H1 (cell line): ENCODE results near the gene NPY2R. TPM values are rescaled to one million over a fixed set of nuclear protein-coding genes. Genes with fewer than 3 reads are reported as not detected.

Source experiments
- CTCF ChIA-PET: fragments of 300-600 bp; sonication (Branson Sonifier 250); formaldehyde crosslinking; loops from one replicate; lab custom pipeline; 2021; ENCODE audit not compliant: partially characterized antibody; lab: Charles Lee
- POLR2A ChIA-PET: fragments of 300-600 bp; sonication (Branson Sonifier 250); formaldehyde crosslinking; loops from one replicate; lab custom pipeline; 2021; ENCODE audit warnings: inconsistent platforms; ENCODE audit not compliant: partially characterized antibody; lab: Charles Lee
- DNase-seq, 2 experiments: peaks; one replicate each; pipeline versions ENCODE4 v3.0.0 to v3.0.0-alpha.2; 2010 to 2022; ENCODE audit warnings: low spot score in 2 of 2, low read depth in 1 of 2, mixed read lengths in 1 of 2
- FAIRE-seq: peaks from 2 replicates; lab custom pipeline; 2011; peaks lifted over from hg19 to GRCh38; lab: Jason Lieb, UNC
- H2AFZ ChIP-seq: 2 replicates; pipeline ENCODE4 v1.8.1; 2012; ENCODE audit warnings: low read length, inconsistent platforms
- H2AK5ac ChIP-seq: 2 replicates; pipeline ENCODE4 v1.6.1; 2013; ENCODE audit warnings: low read depth, low read length
- H2BK120ac ChIP-seq: replicated peaks from 2 replicates; pipeline ENCODE3; 2013; ENCODE audit warnings: low read depth, low read length, inconsistent platforms
- H2BK12ac ChIP-seq: 2 replicates; pipeline ENCODE4 v1.6.1; 2013; ENCODE audit warnings: low read depth, low read length
- H2BK15ac ChIP-seq: 2 replicates; pipeline ENCODE4 v1.6.1; 2013; ENCODE audit warnings: low read length
- H2BK20ac ChIP-seq: 2 replicates; pipeline ENCODE4 v1.6.1; 2013; ENCODE audit warnings: low read length
- H2BK5ac ChIP-seq: 2 replicates; pipeline ENCODE4 v1.6.1; 2013; ENCODE audit warnings: low read depth, low read length
- H3K14ac ChIP-seq: 2 replicates; pipeline ENCODE4 v1.6.1; 2013; ENCODE audit warnings: inconsistent platforms; ENCODE audit not compliant: insufficient read length
- H3K18ac ChIP-seq: 2 replicates; pipeline ENCODE4 v1.6.1; 2013; ENCODE audit warnings: low read length; ENCODE audit errors: extremely low read depth
- H3K23ac ChIP-seq: 2 replicates; pipeline ENCODE4 v1.6.1; 2013; ENCODE audit warnings: inconsistent platforms; ENCODE audit not compliant: insufficient read length
- H3K23me2 ChIP-seq: 2 replicates; pipeline ENCODE4 v1.6.1; 2013; ENCODE audit warnings: low read depth, low read length
- H3K27ac ChIP-seq: 2 replicates; pipeline ENCODE4 v1.6.1; 2011; ENCODE audit warnings: low read depth, low read length, inconsistent platforms
- H3K27me3 ChIP-seq, 4 experiments: replicated peaks in 1 of 4; 1 replicate in 1 of 4; 2 replicates in 3 of 4; pipeline versions ENCODE4 v1.6.1 to v1.8.1; 2011 to 2013; ENCODE audit warnings: low read length in 3 of 4, mild to moderate bottlenecking in 3 of 4, inconsistent platforms in 2 of 4, mixed read lengths in 2 of 4, moderate library complexity in 1 of 4; ENCODE audit not compliant: control insufficient read depth in 3 of 4, insufficient read depth in 3 of 4; ENCODE audit errors: extremely low read depth in 1 of 4
- H3K36me3 ChIP-seq, 4 experiments: 2 replicates each; pipeline versions ENCODE4 v1.6.1 to v1.8.1; 2011 to 2013; ENCODE audit warnings: mild to moderate bottlenecking in 4 of 4, low read length in 3 of 4, moderate library complexity in 2 of 4, control low read depth in 1 of 4, inconsistent platforms in 1 of 4; ENCODE audit not compliant: insufficient read depth in 4 of 4, control insufficient read depth in 2 of 4
- H3K4ac ChIP-seq: replicated peaks from 2 replicates; pipeline ENCODE3; 2013; ENCODE audit warnings: low read length, low read depth, mixed read lengths, inconsistent platforms; ENCODE audit not compliant: insufficient read length
- H3K4me1 ChIP-seq, 4 experiments: replicated peaks in 1 of 4; 1 replicate in 1 of 4; 2 replicates in 3 of 4; pipeline versions ENCODE4 v1.6.1 to v1.8.1; 2011 to 2013; ENCODE audit warnings: low read length in 3 of 4, inconsistent platforms in 2 of 4, mixed read lengths in 1 of 4; ENCODE audit not compliant: insufficient read depth in 4 of 4, control insufficient read depth in 3 of 4
- H3K4me2 ChIP-seq, 2 experiments: 2 replicates each; pipeline versions ENCODE4 v1.6.1 to v1.8.1; 2011 to 2013; ENCODE audit warnings: low read depth in 2 of 2, low read length in 2 of 2, control low read depth in 1 of 2, inconsistent platforms in 1 of 2, mild to moderate bottlenecking in 1 of 2; ENCODE audit not compliant: insufficient read depth in 1 of 2
- H3K4me3 ChIP-seq, 4 experiments: fragments of 200-600, 300-600 bp in 1 of 4; sonication (generic), shearing (Covaris generic), sonication (Bioruptor Twin) in 1 of 4; 2 replicates each; pipeline versions ENCODE4 v1.5.1 to v1.8.1; 2011 to 2016; ENCODE audit warnings: low read length in 4 of 4, low read depth in 3 of 4, control low read depth in 2 of 4, inconsistent platforms in 2 of 4, mild to moderate bottlenecking in 2 of 4, mixed read lengths in 1 of 4, moderate library complexity in 1 of 4; ENCODE audit not compliant: insufficient read depth in 2 of 4; ENCODE audit errors: extremely low read depth in 1 of 4
- H3K56ac ChIP-seq: replicated peaks from 2 replicates; pipeline ENCODE3; 2013; ENCODE audit warnings: low read depth, mild to moderate bottlenecking, mixed read lengths, low read length, inconsistent platforms; ENCODE audit not compliant: insufficient read length
- H3K79me1 ChIP-seq: 2 replicates; pipeline ENCODE4 v1.6.1; 2013; ENCODE audit warnings: low read depth, low read length, control low read depth
- H3K79me2 ChIP-seq, 2 experiments: 2 replicates each; pipeline versions ENCODE4 v1.6.1 to v1.8.1; 2012 to 2013; ENCODE audit warnings: low read length in 2 of 2, mild to moderate bottlenecking in 2 of 2, inconsistent platforms in 1 of 2; ENCODE audit not compliant: insufficient read depth in 2 of 2, control insufficient read depth in 1 of 2
- H3K9ac ChIP-seq, 4 experiments: replicated peaks in 1 of 4; 1 replicate in 1 of 4; 2 replicates in 3 of 4; pipeline versions ENCODE4 v1.6.1 to v1.8.1; 2011 to 2013; ENCODE audit warnings: low read depth in 3 of 4, low read length in 3 of 4, control low read depth in 2 of 4, mild to moderate bottlenecking in 2 of 4, moderate library complexity in 2 of 4, inconsistent platforms in 1 of 4; ENCODE audit errors: extremely low read depth in 1 of 4
- H3K9me3 ChIP-seq, 2 experiments: 2 replicates each; pipeline versions ENCODE4 v1.6.1 to v1.8.1; 2012 to 2013; ENCODE audit warnings: mild to moderate bottlenecking in 2 of 2, moderate library complexity in 2 of 2, control low read depth in 1 of 2, inconsistent platforms in 1 of 2, low read depth in 1 of 2, low read length in 1 of 2, mixed read lengths in 1 of 2; ENCODE audit not compliant: insufficient read depth in 2 of 2
- H4K20me1 ChIP-seq, 2 experiments: replicated peaks in 1 of 2; 2 replicates each; pipeline versions ENCODE3 to v1.8.1; 2011 to 2013; ENCODE audit warnings: inconsistent platforms in 2 of 2, low read length in 2 of 2, mild to moderate bottlenecking in 1 of 2; ENCODE audit not compliant: insufficient read depth in 2 of 2, control insufficient read depth in 1 of 2
- H4K5ac ChIP-seq: 2 replicates; pipeline ENCODE4 v1.6.1; 2013; ENCODE audit warnings: low read length, low read depth, mixed read lengths, inconsistent platforms; ENCODE audit not compliant: insufficient read length
- H4K8ac ChIP-seq: 2 replicates; pipeline ENCODE4 v1.8.0; 2013; ENCODE audit warnings: mild to moderate bottlenecking, moderate library complexity, low read length, inconsistent platforms; ENCODE audit not compliant: insufficient read depth; ENCODE audit errors: extremely low read depth
- H4K91ac ChIP-seq: replicated peaks from 2 replicates; pipeline ENCODE3; 2013; ENCODE audit warnings: low read length, mixed read lengths, inconsistent platforms; ENCODE audit not compliant: insufficient read length
- CHD2 ChIP-seq: IDR thresholded peaks from 2 replicates; pipeline ENCODE4 v1.6.1; 2012; ENCODE audit warnings: low read length, improper control_type of control experiment
- EGR1 ChIP-seq: IDR thresholded peaks from 2 replicates; pipeline ENCODE4 v1.6.1; 2011; ENCODE audit warnings: low read depth, low read length, borderline replicate concordance
- TEAD4 ChIP-seq: IDR thresholded peaks from 2 replicates; pipeline ENCODE4 v1.6.1; 2012; ENCODE audit warnings: low read depth, low read length, inconsistent platforms, mixed read lengths
- WGBS, 2 experiments: shearing (Covaris generic) in 1 of 2; methylation state at CpG; one replicate each; pipeline versions ENCODE4 v1.1.6 to v1.1.7; 2013 to 2015; ENCODE audit warnings: low lambda C conversion rate in 2 of 2, mixed read lengths in 2 of 2, inconsistent platforms in 1 of 2, low coverage in 1 of 2, missing lambda C conversion rate in 1 of 2; ENCODE audit not compliant: insufficient replicate concordance in 2 of 2, insufficient coverage in 1 of 2, insufficient read length in 1 of 2; ENCODE audit errors: extremely low coverage in 1 of 2, missing lambda C conversion rate in 1 of 2; 5-methylcytosine and 5-hydroxymethylcytosine counted together
- polyA plus RNA-seq, 7 experiments: library from polyadenylated mRNA; depleted of rRNA in 3 of 7; stranded (reverse) in 5 of 7; unstranded in 2 of 7; fragments of >200 nt in 5 of 7; fragments of 200-250 nt in 2 of 7; gene quantifications; 1 replicate in 5 of 7; 2 replicates in 1 of 7; 4 replicates in 1 of 7; pipeline versions ENCODE4 v1.2.1 to v1.2.3, GENCODE V29; 2011 to 2013; ENCODE audit warnings: missing spikeins in 2 of 7, mixed read lengths in 2 of 7
- total RNA-seq: library from RNA; stranded (reverse); fragmentation: NEBNext Ultra II Directional; extraction: Animal tissue kit (Norgen Biotek cat#: 25700); gene quantifications from 2 replicates; pipeline ENCODE4 v1.2.1, GENCODE V29; 2021

Gene NPY2R
- total and polyA plus RNA-seq, 2 of the 8 experiments (the other 6 are each of a cell fraction or from before 2014, with no cell fraction given): 0.09 to 0.41 TPM

DNA sequence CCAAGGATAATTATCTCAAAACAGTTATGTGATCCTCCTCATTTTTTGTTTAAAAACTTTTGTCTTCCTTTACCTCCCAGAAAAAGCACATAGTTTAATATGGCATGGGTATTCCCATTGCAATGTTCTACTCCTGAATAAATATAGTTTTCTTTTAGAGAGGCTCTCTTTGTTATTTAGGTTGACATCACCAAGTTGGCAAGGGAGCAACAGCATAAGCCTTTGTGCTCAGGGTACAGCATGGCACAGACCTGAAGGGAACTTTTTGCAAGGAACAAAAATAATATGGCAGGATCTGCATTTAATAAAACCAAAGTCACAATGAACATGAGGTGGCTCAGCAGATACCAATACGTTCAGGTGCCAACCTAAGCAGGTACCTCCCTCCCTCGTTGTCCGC is 47.1 kb upstream of the NPY2R start:
- Histone ChIP-seq H3K4me2 (no peak overlapping the region), H4K20me1 (no peaks in the 10 kb centered on the region), H2BK12ac (no peak overlapping the region), H3K4me3 (no peak overlapping the region), H3K79me2 (no peaks in the 10 kb centered on the region), H3K36me3 (peaks cover 0 to 3% (median 0%) of the 10 kb centered on the region in 4 experiments; a peak in 2 of 8 replicates), H4K91ac (no peak overlapping the region), H3K9me3 (no peaks in the 10 kb centered on the region), H3K79me1 (no peaks in the 10 kb centered on the region), H3K27ac (no peak overlapping the region), H2AK5ac (no peak overlapping the region), H3K9ac (no peak overlapping the region), H3K23ac (no peak overlapping the region), H3K18ac (no peak overlapping the region), H3K56ac (no peak overlapping the region), H3K27me3 (no peaks in the 10 kb centered on the region), H3K4ac (no peak overlapping the region), H2BK5ac (no peak overlapping the region), H4K5ac (no peak overlapping the region), H4K8ac (no peak overlapping the region), H2AFZ (no peak overlapping the region), H2BK120ac (no peak overlapping the region), H3K4me1 (peaks cover 0 to 5% (median 2%) of the 10 kb centered on the region in 4 experiments; a peak in 1 of 7 replicates), H3K14ac (no peak overlapping the region), H2BK15ac (no peak overlapping the region), H2BK20ac (no peak overlapping the region), H3K23me2 (no peaks in the 10 kb centered on the region)
- ChIA-PET CTCF (interaction anchor here (1.5 kb wide), 1 partner anchor 180 kb away, joined by 3 read pairs; no protein-coding TSS in a partner anchor), POLR2A (no interaction called here)
- no peak for TF ChIP-seq TEAD4
- TF ChIP-seq EGR1: no peak
- TF ChIP-seq CHD2: no peak
- no peak for DNase-seq
- WGBS, 2 experiments: 93% methylated on average over 3 of the region's 3 CpGs; no CpG with 5 or more reads in 1 of the 2 experiments
- no peak for FAIRE-seq
